HG02981 (cell line): ENCODE measurements around the gene SKIC3.

Source experiments
- ATAC-seq: cut with Tn5 transposase; IDR thresholded peaks from one replicate; pipeline ENCODE4 v1.9.1; 2021; ENCODE audit warnings: mild to moderate bottlenecking, moderate library complexity; ENCODE audit not compliant: unreplicated experiment

Gene SKIC3

GRCh38 chr5:95532415-95532814, 22.4 kb downstream of the SKIC3 start:
- ATAC-seq = no peak

- ATAC-seq = no peak
Measured at GRCh38 chr5:95531491-95531890, 23.3 kb downstream of the SKIC3 start.

- no peak for ATAC-seq
Measured at GRCh38 chr5:95530416-95530815, 24.4 kb downstream of the SKIC3 start.

- no peak for ATAC-seq
Measured at GRCh38 chr5:95528565-95528964, 26.2 kb downstream of the SKIC3 start.

- ATAC-seq = no peak
Measured at GRCh38 chr5:95526871-95527270, 27.9 kb downstream of the SKIC3 start.

- no peak for ATAC-seq
Measured at GRCh38 chr5:95524423-95524822, 30.4 kb downstream of the SKIC3 start.

- ATAC-seq = no peak
Measured at GRCh38 chr5:95520206-95520605, 34.6 kb downstream of the SKIC3 start.

- ATAC-seq = no peak
Measured at GRCh38 chr5:95519681-95520080, 35.1 kb downstream of the SKIC3 start.

GRCh38 chr5:95519151-95519550, 35.6 kb downstream of the SKIC3 start:
- ATAC-seq = no peak

- ATAC-seq = no peak
Measured at GRCh38 chr5:95518417-95518816, 36.4 kb downstream of the SKIC3 start.

- no peak for ATAC-seq
Measured at GRCh38 chr5:95511606-95512005, 43.2 kb downstream of the SKIC3 start.

- no peak for ATAC-seq
Measured at GRCh38 chr5:95508550-95508949, 46.2 kb downstream of the SKIC3 start.
